H9 (cell line): Measurements from ENCODE around the gene ADSS2. TPM values are rescaled to one million over a fixed set of nuclear protein-coding genes. Genes with fewer than 3 reads are reported as not detected.

Source experiments
- DNase-seq: peaks from one replicate; pipeline ENCODE4 v3.0.0-alpha.2; 2017
- H2AFZ ChIP-seq: one replicate; pipeline ENCODE4 v1.6.1; 2013; ENCODE audit warnings: mild to moderate bottlenecking, low read length, control low read depth, moderate library complexity
- H2AK5ac ChIP-seq: 2 replicates; pipeline ENCODE4 v1.6.1; 2013; ENCODE audit warnings: low read length, control low read depth, mixed read lengths; ENCODE audit not compliant: insufficient read length
- H2BK120ac ChIP-seq: one replicate; pipeline ENCODE4 v1.6.1; 2013; ENCODE audit warnings: low read depth, mild to moderate bottlenecking, low read length, control low read depth, inconsistent platforms; ENCODE audit not compliant: poor library complexity, severe bottlenecking
- H2BK12ac ChIP-seq: 2 replicates; pipeline ENCODE4 v1.6.1; 2013; ENCODE audit warnings: low read length, control low read depth, mixed read lengths, low read depth; ENCODE audit not compliant: insufficient read length
- H2BK15ac ChIP-seq: 2 replicates; pipeline ENCODE4 v1.6.1; 2013; ENCODE audit warnings: low read depth, low read length, control low read depth
- H2BK20ac ChIP-seq: one replicate; pipeline ENCODE4 v1.6.1; 2013; ENCODE audit warnings: low read depth, mild to moderate bottlenecking, low read length, control low read depth, inconsistent platforms; ENCODE audit not compliant: poor library complexity, severe bottlenecking
- H2BK5ac ChIP-seq: 2 replicates; pipeline ENCODE4 v1.6.1; 2013; ENCODE audit warnings: low read length, control low read depth, mixed read lengths; ENCODE audit not compliant: insufficient read length
- H3K14ac ChIP-seq: 2 replicates; pipeline ENCODE4 v1.6.1; 2013; ENCODE audit warnings: low read length, control low read depth; ENCODE audit not compliant: insufficient read depth
- H3K18ac ChIP-seq: 2 replicates; pipeline ENCODE4 v1.6.1; 2013; ENCODE audit warnings: low read depth, mild to moderate bottlenecking, mixed read lengths, low read length, control low read depth; ENCODE audit not compliant: insufficient read length
- H3K23ac ChIP-seq: 2 replicates; pipeline ENCODE4 v1.6.1; 2013; ENCODE audit warnings: low read length, control low read depth, mixed read lengths, low read depth; ENCODE audit not compliant: insufficient read length
- H3K23me2 ChIP-seq: 2 replicates; pipeline ENCODE4 v1.6.1; 2013; ENCODE audit warnings: low read depth, mild to moderate bottlenecking, mixed read lengths, low read length, control low read depth; ENCODE audit not compliant: insufficient read length, poor library complexity, severe bottlenecking
- H3K27ac ChIP-seq: 2 replicates; pipeline ENCODE4 v1.5.1; 2013; ENCODE audit warnings: low read length, control low read depth, mixed read lengths, low read depth; ENCODE audit not compliant: insufficient read length
- H3K27me3 ChIP-seq: 2 replicates; pipeline ENCODE4 v1.6.1; 2013; ENCODE audit warnings: low read length, control low read depth, inconsistent platforms; ENCODE audit not compliant: insufficient read depth
- H3K4ac ChIP-seq: 2 replicates; pipeline ENCODE4 v1.6.1; 2013; ENCODE audit warnings: low read depth, mild to moderate bottlenecking, control low read depth, inconsistent platforms, low read length, moderate library complexity
- H3K4me1 ChIP-seq: 2 replicates; pipeline ENCODE4 v1.6.1; 2013; ENCODE audit warnings: low read length, control low read depth, inconsistent platforms; ENCODE audit not compliant: insufficient read depth
- H3K4me2 ChIP-seq: 2 replicates; pipeline ENCODE4 v1.6.1; 2013; ENCODE audit warnings: low read length, control low read depth, mixed read lengths; ENCODE audit not compliant: insufficient read length, insufficient read depth
- H3K56ac ChIP-seq: 2 replicates; pipeline ENCODE4 v1.6.1; 2013; ENCODE audit warnings: low read depth, mild to moderate bottlenecking, mixed read lengths, low read length, control low read depth; ENCODE audit not compliant: insufficient read length
- H3K79me1 ChIP-seq: 2 replicates; pipeline ENCODE4 v1.6.1; 2013; ENCODE audit warnings: low read depth, mild to moderate bottlenecking, moderate library complexity, low read length, control low read depth, inconsistent platforms; ENCODE audit not compliant: insufficient read depth, poor library complexity, severe bottlenecking
- H3K79me2 ChIP-seq: 2 replicates; pipeline ENCODE4 v1.6.1; 2013; ENCODE audit warnings: low read length, control low read depth, inconsistent platforms; ENCODE audit not compliant: insufficient read depth
- H3K9ac ChIP-seq: 2 replicates; pipeline ENCODE4 v1.6.1; 2013; ENCODE audit warnings: low read length, control low read depth, mixed read lengths; ENCODE audit not compliant: insufficient read length; ENCODE audit errors: extremely low read depth
- H3K9me3 ChIP-seq: one replicate; pipeline ENCODE4 v1.6.1; 2013; ENCODE audit warnings: low read depth, low read length, inconsistent platforms; ENCODE audit not compliant: control insufficient read depth
- H3T11ph ChIP-seq: one replicate; pipeline ENCODE4 v1.6.1; 2013; ENCODE audit warnings: mild to moderate bottlenecking, low read length, control low read depth, inconsistent platforms
- H4K20me1 ChIP-seq: one replicate; pipeline ENCODE4 v1.6.1; 2013; ENCODE audit not compliant: control insufficient read depth, insufficient read length, insufficient read depth
- H4K5ac ChIP-seq: 2 replicates; pipeline ENCODE4 v1.6.1; 2013; ENCODE audit warnings: low read depth, mild to moderate bottlenecking, mixed read lengths, low read length, control low read depth; ENCODE audit not compliant: insufficient read length
- H4K8ac ChIP-seq: replicated peaks from 2 replicates; pipeline ENCODE4 v1.6.1; 2013; ENCODE audit warnings: low read length, control low read depth, mixed read lengths, low read depth; ENCODE audit not compliant: insufficient read length
- H4K91ac ChIP-seq: 2 replicates; pipeline ENCODE4 v1.6.1; 2013; ENCODE audit warnings: low read depth, mild to moderate bottlenecking, moderate library complexity, mixed read lengths, low read length, control low read depth; ENCODE audit not compliant: insufficient read length
- H3K27ac Mint-ChIP-seq, 3 experiments: 2 replicates in 2 of 3; 3 replicates in 1 of 3; pipeline ENCODE4 v1.8.0; 2020 to 2021; ENCODE audit warnings: mixed read lengths in 3 of 3, mild to moderate bottlenecking in 1 of 3, moderate library complexity in 1 of 3
- H3K27me3 Mint-ChIP-seq: 2 replicates; pipeline ENCODE4 v1.8.0; 2021; ENCODE audit warnings: low read depth, mild to moderate bottlenecking, moderate library complexity, mixed read lengths
- H3K36me3 Mint-ChIP-seq, 3 experiments: 2 replicates in 2 of 3; 3 replicates in 1 of 3; pipeline ENCODE4 v1.8.0; 2020 to 2021; ENCODE audit warnings: low read depth in 3 of 3, mixed read lengths in 3 of 3; ENCODE audit not compliant: insufficient read depth in 1 of 3
- H3K4me1 Mint-ChIP-seq, 2 experiments: 2 replicates each; pipeline ENCODE4 v1.8.0; 2020; ENCODE audit warnings: mixed read lengths in 2 of 2
- H3K4me3 Mint-ChIP-seq, 2 experiments: 2 replicates in 1 of 2; 3 replicates in 1 of 2; pipeline ENCODE4 v1.8.0; 2020 to 2021; ENCODE audit warnings: mild to moderate bottlenecking in 2 of 2, mixed read lengths in 2 of 2, moderate library complexity in 1 of 2
- H3K9me3 Mint-ChIP-seq, 2 experiments: 2 replicates in 1 of 2; 3 replicates in 1 of 2; pipeline ENCODE4 v1.8.0; 2020; ENCODE audit warnings: mild to moderate bottlenecking in 2 of 2, mixed read lengths in 2 of 2, moderate library complexity in 1 of 2
- WGBS: extraction: QIAGEN DNeasy Blood & Tissue Kit; methylation state at CpG from one replicate; pipeline ENCODE4 v1.1.7; 2013; ENCODE audit warnings: missing lambda C conversion rate, low lambda C conversion rate, mixed read lengths; ENCODE audit not compliant: insufficient read length; ENCODE audit errors: extremely low coverage; 5-methylcytosine and 5-hydroxymethylcytosine counted together
- total RNA-seq: library from RNA; stranded (reverse); gene quantifications from 2 replicates; pipeline ENCODE4 v1.2.1, GENCODE V29; 2021
- TF ChIP-seq, protein P1 (sequence below): fragments of 200-600 bp; sonication (generic); conservative IDR thresholded peaks from 3 replicates; pipeline ENCODE4 v1.8.0; 2021; ENCODE audit warnings: antibody characterized with exemption, mild to moderate bottlenecking

Gene ADSS2
- total RNA-seq, 1 experiment from 2014 or later: 65.4 TPM

DNA sequence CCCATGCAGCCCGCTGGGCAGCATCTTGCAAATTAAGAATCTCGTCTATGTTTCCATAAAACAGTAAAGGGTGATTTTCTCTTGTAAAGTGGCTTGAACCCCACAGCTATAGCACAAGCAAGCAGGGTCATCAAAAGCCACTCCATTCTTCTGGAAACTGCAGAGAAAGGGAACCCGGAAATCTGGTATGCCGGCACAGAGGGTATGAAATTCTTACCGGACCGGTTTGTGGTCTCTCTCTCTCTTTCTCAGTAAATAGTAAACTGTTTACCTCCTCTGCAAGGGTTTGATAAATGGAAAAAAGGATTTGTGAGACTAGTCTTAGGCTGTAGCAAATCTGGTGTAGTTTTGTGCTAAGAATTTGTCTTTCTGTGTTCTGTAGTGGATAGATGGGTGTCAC, 2.7 kb upstream of the ADSS2 start:
- DNase-seq: peak; percentile 36
- H2BK120ac ChIP-seq: peak overlapping the region; percentile 29
- H3T11ph ChIP-seq: no peak overlapping the region
- peak overlapping the region; percentile 68 to 96 (median 92); a peak in 6 of 7 replicates for H3K27ac Mint-ChIP-seq
- H3K9me3 ChIP-seq: no peaks in the 10 kb centered on the region
- H3K9ac ChIP-seq: no peak overlapping the region
- no peak overlapping the region for H4K8ac ChIP-seq
- no peak overlapping the region for H2AK5ac ChIP-seq
- TF ChIP-seq, protein P1, sequence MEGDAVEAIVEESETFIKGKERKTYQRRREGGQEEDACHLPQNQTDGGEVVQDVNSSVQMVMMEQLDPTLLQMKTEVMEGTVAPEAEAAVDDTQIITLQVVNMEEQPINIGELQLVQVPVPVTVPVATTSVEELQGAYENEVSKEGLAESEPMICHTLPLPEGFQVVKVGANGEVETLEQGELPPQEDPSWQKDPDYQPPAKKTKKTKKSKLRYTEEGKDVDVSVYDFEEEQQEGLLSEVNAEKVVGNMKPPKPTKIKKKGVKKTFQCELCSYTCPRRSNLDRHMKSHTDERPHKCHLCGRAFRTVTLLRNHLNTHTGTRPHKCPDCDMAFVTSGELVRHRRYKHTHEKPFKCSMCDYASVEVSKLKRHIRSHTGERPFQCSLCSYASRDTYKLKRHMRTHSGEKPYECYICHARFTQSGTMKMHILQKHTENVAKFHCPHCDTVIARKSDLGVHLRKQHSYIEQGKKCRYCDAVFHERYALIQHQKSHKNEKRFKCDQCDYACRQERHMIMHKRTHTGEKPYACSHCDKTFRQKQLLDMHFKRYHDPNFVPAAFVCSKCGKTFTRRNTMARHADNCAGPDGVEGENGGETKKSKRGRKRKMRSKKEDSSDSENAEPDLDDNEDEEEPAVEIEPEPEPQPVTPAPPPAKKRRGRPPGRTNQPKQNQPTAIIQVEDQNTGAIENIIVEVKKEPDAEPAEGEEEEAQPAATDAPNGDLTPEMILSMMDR: no peak
- no CpG with 5 or more reads among the region's 6 CpGs for WGBS
- no peak overlapping the region for H3K4ac ChIP-seq
- H3K9me3 Mint-ChIP-seq: peaks cover 6 to 10% of the 10 kb centered on the region in 2 experiments
- H3K23me2 ChIP-seq: peaks cover 12% of the 10 kb centered on the region
- H3K18ac ChIP-seq: no peak overlapping the region
- no peak overlapping the region for H4K91ac ChIP-seq
- no peak overlapping the region for H2BK12ac ChIP-seq
- no peaks in the 10 kb centered on the region for H3K79me1 ChIP-seq
- H3K14ac ChIP-seq: no peak overlapping the region
- H3K79me2 ChIP-seq: peaks cover 11% of the 10 kb centered on the region; the same call in 1 of the 2 replicates
- H2BK5ac ChIP-seq: no peak overlapping the region
- H2BK20ac ChIP-seq: no peak overlapping the region
- H3K4me1 Mint-ChIP-seq: peaks cover 45 to 50% of the 10 kb centered on the region in 2 experiments
- peaks cover 0 to 12% (median 5%) of the 10 kb centered on the region in 3 experiments; a peak in 6 of 7 replicates for H3K36me3 Mint-ChIP-seq
- no peaks in the 10 kb centered on the region for H3K27me3 ChIP-seq
- H4K5ac ChIP-seq: no peak overlapping the region
- H3K27me3 Mint-ChIP-seq: no peaks in the 10 kb centered on the region
- H4K20me1 ChIP-seq: no peaks in the 10 kb centered on the region
- H3K4me3 Mint-ChIP-seq: peak overlapping the region; percentile 12 to 33; a peak in 2 of 5 replicates
- H3K56ac ChIP-seq: no peak overlapping the region
- H3K4me1 ChIP-seq: peaks cover 8% of the 10 kb centered on the region; the same call in 1 of the 2 replicates
- H2BK15ac ChIP-seq: no peak overlapping the region
- H3K23ac ChIP-seq: no peak overlapping the region
- no peak overlapping the region for H3K4me2 ChIP-seq
- H3K27ac ChIP-seq: no peak overlapping the region
- H2AFZ ChIP-seq: peak overlapping the region; percentile 89
